HS-5 (cell line): ENCODE data around the gene AP1S2.
"Not testable (repeated sequence)": the region's sequence is repeated elsewhere in the genome, so short reads cannot be mapped to it uniquely, and the experiment has no call there.

ENCODE experiments used
- DNase-seq: peaks from one replicate; pipeline ENCODE4 v3.0.0-alpha.2; 2012; ENCODE audit warnings: low read depth

AP1S2 gene

DNA sequence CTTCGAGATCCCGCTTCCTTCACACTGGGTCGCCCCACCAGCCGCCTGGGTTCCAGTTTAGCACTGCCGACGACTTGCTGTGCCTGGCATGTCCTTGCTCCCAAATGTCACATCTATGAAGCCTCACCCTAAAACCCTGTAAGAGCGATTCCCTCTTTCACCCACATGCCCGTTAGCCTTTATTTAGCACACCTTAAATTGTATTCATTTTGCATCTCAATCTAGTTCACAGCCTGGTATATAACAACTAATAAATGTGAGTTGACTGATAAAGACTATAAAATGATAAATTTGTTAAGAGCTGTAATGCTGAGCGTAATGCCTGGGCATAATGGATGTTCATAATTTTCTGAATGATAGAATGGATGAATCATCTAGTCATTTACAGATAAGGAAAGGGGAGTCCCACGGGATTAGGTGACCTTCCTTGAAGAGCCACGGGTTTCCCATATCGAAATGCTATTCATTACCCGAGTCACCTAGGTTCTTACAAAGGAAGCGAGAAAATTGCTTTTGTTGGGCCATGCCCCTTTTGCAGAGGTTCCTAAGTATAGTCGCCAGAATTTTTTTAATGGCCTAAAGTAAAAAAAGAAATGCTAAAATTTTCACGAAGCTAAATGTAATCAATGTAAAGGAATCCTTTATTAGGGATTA is 1.1 kb upstream of the AP1S2 start:
- DNase-seq: no peak

DNA sequence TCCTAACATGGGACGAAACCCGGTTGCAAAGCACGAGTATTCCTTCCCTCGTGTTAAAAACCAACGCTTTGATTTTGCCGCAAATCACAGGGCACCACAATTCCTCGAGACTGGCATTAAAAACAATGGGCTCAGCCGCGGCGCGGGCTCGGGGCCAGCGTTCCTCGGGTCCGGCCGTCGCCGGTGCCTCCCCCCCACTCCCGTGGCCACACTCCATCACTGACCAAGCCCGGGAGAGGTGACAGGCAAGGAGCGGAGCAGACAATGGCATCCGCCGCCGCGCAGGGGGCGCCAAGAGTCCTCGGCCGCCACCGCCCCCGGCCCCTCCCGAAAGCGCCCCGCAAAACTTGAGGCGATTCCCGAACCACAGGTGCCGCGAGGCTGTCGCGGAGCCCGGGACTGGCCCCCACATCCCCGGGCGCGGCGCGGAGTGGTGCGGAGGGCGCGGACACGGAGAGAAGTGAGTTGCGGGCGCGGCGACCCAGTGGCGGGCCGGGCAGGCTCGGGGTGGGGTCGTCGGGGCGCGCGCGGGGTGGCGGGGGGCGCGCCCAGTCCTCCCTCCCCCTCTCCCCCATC is 445 bp downstream of the AP1S2 start:
- DNase-seq: no peak

DNA sequence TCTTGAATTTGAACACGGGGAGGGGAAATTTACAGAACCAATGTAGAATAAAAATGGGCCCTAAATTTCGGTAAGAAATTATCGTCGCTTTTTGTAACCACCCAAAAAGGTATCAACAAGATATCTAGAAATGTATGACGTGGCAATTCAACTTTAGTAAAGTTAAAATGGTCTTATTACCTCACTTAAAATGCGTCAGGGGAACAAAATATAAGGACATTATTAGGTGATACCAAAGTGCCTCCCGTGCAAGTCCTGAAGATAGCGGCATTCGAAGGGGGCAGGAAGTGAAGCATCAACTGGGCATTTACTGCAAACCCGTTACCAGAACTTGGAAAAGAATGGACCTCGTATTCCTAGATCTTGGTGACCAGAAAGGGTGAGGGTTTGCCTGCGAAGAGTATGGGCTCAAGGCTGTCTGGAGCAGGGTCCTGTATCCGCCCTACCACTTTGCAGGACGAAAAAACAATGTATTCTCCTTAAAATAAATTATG is 980 bp downstream of the AP1S2 start:
- DNase-seq: no peak

DNA sequence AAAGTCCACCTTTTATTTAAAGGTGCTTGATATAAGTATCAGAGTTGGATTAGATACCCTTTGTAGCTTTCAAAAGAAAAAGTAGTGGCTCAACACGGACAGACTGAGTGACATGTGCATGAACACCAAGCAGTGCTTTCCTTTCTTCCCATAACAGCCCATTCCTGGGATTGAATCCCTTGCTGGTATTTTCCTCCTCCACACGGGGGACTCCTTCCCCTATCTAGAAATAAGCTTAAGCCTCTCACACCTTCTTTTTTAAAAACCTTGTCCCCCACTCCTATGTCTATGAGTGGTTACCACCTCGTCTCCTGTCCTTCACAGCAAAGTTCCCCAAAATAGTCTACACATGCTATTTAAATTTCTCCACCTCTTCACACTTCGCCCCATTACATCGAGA is 5.1 kb downstream of the AP1S2 start:
- DNase-seq: no peak

DNA sequence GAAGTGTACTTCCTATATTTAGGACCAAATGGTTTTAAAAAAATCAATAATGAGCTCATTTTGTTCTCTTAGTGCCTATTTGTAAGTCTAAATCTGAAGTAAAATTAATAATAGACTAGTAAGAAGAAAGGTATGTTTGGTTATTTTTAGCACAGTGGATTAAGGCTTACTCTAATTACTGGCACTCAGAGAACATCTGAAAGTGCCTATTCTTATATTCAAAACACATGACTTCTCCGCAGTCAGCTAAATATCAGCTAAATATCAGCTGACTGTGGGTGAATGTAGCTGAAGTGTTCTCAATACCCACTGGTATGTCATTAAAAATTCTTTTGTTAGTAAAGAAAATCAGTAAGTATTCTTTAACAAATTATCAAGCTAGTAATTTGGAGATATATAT is 6.0 kb downstream of the AP1S2 start:
- DNase-seq: no peak

DNA sequence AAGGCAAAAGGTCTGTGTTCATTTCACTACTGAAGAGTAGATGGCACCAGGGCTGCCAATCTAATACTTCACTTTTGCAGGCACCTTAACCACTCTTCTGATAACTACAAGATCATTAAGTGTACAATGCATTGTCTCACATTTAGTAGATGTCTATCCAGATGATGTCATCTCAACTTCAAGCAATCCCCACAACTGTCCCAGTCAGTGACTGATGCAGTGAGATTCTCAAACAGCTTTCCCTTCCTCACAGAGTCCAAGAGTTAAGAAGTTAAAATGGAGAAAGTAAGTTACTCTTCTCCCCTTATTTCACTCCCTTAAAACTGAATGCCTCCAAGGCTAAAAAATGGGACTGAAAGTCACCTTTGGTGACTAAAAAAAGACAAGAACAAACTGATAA is 10.7 kb downstream of the AP1S2 start:
- DNase-seq: no peak

DNA sequence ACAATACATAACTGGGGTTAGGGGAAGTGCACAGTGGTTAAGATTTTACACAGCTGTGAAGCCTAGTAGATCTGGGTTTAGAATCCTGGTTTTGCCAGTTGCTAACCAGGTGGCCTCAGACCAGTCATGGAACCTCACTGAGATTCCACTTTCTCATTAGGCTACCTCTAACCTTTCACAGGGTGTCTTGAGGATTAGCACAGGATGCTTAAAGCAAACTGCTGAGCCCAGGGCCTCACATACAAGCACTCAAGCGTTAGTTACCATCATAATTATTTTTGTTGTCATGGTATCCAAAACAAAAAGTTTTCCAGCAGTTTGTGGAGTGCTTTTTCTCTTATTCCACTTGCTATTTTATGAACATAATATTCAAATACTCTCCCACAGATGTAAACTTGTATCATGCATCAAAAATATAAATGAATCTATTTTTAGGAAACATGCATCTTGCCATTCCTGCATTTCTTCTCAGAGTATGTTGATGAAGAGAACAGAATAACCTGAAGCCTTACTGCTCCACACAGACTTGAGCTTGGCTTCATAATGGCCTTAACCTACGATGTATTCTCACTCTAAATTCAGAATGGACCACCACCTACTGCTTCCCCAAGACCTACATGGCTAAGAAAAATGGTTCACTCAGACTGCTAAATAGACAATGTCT is 12.6 kb downstream of the AP1S2 start:
- DNase-seq: no peak

DNA sequence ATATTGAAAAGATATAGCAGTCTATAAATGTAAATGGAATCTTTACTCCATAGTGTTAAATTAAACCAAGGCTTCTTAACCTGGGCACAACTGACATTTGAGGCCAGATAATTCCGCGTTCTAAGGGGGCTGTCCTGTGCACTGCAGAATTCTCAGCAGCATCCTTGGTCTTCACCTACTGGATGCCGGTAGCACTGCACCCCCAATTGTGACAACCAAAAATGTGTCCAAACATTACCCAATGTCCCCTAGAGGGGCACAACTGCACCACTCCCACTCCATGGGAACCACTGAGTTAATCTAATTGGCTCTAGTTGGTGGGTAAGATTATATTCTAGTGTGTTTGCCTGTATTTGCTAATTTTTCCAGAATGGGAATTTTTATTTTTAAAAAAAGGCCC is 16.6 kb downstream of the AP1S2 start:
- DNase-seq: no peak

DNA sequence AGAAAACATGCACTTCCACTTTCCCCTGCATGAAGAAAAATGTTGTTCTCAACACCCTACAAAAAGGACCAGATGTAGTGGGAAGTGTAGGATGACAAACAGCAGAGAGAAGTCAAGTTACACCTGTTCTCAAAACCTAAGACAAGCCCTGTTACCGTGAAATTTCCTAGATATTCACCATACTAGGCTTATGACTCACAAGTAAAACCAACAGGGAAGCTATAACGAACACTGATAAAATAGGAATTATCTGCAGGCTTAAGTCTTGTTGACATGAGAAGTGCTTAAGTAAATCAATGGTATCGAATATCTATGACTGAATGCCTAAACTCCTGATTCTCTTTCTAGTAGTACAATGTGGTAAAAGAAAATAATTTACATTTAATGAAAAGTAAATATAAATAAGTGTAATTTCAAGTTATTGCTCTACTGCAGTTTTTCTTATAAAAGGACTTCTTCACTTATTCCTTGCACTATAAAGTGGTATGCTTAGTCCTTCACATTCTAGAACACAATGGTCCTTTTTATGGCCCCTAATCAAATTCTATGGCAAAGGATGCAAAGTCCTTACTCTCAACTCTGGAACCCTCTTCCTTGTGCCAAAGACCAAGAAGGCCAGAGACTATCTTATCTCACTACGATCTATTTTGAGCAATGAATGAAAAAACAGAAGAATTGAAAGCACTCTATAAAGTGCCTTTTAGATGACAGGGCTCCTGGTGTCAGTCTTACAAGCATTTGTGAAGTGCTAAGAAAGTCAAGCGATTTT is 19.6 kb downstream of the AP1S2 start:
- DNase-seq: no peak

DNA sequence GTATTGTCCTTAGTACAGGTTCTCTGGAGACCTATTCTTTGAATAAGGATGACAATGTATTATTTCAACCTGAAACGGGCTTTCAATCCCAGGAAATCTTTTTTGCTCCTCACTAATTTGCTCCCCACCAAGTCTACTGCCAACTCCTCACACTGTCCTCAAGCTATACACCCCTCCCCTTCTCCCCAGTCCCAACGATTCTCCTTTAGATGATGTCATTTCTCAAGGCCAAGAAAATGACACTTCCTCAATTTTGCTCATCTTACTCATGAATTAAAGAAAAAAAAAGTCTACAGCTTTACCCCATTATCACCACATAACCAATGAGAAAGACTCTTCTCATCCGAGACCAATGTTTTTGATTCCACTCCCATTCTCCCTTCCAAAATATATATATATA is 20.6 kb downstream of the AP1S2 start:
- DNase-seq: no peak

DNA sequence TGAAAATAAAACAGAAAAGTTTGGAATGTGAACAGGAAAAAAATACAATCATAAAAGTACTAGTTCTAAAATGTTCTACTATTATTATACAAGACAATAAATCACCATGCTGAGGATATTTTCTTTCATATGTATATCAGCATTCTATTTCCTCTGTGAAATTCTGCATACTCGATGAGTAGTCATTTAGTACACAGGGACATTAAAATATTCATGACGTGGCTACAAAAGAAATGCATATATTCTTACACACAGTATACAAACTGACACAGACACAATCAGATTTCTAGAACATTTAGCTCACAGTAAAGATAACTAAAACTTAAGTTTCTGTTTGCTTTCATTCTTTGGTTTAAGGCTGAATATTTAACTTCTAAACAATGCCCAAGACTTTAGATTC is 23.3 kb downstream of the AP1S2 start:
- not testable (repeated sequence) for DNase-seq

DNA sequence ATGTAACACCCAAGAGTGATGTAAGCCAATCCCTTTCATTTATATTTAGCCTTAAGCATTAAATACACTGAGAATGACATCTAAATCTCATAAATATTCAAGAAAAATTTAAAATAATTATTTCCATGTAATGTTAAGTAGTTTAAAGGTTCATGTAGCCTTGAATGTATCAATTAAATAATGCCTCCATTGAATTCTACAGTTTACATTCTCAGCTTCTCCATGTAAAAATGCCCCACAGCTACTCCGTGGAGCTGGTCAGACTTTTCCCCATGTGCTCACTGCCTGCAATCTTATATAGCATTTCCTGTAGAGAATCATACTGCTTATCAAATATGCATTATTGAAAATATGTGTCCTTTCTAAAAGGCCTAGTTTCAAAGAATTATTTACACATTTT is 25.4 kb downstream of the AP1S2 start:
- no peak for DNase-seq

DNA sequence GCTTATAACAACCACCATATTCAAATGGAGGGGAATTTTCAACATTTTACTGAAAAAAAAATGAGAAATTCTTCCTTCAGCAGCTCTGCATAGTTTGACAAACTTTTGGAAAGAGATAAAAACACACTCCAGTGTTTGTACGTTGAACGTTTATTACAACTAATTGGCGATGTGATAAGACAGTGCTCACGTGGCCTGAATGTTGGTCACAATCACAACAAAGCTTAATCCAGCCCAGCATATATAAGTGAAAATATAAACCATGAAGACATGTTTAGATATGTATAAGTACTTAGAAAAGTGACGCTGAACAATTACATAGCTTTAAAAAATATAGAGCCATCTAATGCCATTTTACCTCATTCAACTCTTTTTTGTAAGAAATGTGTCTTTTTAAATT is 28.7 kb downstream of the AP1S2 start:
- no peak for DNase-seq

DNA sequence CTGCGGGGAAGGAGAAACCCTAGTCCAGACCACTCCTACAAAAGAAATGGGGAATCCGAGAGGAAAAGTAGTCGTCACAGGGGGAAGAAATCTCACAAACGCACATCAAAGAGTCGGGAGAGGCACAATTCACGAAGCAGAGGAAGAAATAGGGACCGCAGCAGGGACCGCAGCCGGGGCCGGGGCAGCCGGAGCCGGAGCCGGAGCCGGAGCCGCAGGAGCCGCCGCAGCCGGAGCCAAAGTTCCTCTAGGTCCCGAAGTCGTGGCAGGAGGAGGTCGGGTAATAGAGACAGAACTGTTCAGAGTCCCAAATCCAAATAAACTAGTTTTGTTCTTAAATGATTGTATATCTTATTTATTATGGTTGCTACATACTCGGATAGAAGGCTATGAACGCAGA is 31.7 kb downstream of the AP1S2 start:
- no peak for DNase-seq

DNA sequence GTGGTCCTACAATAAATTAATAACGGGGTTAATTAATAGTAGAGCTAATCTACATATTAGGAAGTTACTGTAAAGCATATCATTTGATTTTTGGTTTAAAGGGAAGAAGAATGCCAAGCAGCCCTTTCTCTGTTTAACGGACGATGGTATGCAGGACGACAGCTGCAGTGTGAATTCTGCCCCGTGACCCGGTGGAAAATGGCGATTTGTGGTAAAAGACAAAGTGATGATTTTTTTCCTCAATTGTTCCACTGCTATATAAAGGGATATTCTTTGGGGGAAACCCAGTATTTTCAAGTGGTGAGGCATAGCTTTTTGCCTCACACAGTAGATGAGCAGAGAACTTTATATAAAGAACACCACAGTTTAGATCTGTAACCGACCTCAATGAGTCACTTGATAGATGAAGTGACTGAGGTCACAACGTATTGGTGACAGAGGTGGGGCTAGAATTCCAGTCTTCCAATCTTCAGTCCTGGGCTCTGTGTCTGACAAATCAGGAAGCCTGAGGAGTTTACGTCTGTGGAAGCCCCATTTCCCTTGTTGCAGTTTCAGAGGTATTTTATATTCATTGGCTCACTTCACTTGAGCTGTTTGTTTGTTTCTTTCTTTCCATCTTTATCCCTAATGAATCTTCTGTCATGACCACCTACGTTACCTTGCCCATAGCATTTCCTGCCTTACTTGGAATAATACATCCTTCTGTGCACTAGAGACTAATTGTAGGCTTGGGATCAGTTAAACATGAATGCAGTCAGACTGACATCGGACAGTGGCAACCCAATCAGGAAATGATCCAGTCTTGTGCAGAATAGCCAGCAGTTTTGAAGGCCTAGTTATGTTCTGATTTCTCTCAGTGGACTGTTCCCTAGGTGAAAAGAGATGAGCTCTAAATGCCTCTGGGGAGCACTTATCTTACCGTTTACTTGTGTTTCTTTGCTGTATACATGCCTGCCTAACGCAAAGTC is 34.2 kb downstream of the AP1S2 start:
- no peak for DNase-seq

DNA sequence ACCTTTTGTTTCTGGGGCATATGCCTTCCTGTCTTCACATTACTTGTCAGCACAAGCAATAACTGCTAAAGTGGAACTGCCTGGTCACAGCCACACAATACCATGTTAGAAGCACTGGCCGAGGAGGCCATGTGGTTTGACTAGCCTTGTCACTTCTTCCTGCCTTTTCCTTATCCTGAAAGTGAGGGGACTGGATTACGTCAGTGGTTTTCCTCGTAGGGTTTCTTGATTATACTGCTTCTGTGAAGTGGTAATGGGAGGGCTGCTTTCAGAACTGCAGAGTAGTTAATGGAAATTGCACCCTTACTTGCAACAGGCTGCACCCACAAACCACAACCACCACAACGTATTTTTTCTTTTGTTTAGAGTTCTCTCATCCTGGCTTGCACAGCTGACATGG is 37.7 kb downstream of the AP1S2 start:
- no peak for DNase-seq

DNA sequence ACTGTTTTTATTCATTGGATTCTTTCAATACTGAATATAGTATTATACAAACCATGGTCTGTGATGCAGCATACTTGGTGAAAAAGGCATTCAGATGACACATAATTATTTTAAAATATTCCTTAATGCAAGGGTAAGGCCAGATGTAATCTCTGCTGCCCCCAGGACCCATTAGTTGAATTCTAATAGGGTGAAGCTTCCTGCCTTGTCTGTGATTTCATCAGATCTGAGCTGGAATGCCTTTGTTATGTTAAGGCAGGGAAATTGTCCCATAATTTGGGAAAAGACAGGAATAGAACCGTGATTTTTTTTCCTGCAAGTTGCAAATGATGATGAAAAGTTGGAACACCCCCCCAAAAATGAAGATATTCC is 38.2 kb downstream of the AP1S2 start:
- no peak for DNase-seq

DNA sequence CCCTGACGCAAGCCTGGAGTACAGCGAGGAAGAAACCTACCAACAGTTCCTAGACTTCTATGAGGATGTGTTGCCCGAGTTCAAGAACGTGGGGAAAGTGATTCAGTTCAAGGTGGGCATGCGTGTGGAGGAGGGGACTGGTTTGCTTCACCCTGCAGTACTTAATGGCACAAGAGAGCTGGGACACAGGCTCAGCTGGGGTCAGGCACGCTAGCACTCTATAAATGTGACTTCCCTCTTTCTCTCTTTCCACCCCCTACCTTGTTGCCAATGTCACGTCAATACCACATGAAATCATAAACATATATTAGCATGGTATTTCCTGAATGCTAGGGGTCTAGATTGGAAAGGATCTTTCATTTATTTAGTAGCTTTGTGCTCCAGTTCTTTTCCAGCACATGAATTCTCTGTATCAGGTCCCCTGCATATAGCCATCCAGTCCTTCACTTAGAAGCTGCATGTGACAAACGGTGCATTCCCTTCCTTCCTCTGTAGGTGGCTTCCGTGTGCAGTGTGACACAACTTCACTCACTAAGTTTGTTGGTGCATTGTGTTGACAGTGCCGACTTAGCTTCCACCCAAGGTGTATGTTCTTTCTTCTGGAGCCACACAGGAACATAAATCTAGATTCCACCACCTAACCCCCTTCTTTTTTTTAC is 38.7 kb downstream of the AP1S2 start:
- no peak for DNase-seq

DNA sequence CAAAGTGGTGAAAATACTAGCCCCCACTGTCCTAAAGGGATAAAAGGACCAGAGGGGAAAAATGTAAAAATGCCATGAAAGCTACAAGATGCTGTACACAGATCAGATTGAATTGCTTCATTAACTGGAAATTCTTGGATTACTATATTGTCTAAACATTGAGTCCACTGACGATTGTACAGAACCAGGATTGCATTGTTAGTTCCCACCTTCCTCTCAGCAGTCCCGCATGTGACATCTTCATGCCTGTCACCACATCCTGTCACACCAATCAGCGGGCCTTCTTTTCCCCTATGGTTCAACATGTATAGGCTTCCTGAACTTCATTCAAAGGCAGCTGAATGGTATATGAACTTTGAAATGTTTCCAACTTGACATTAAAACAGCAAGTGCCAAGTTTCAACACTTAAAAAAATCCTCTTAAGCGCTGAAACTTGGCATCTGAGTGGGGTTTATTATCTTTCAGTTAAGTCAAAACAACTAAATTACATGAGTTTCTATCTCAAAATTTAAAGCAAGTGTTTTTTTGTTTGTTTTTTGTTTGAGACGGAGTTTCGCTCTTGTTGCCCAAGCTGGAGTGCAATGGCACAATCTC is 39.7 kb downstream of the AP1S2 start:
- DNase-seq: no peak

DNA sequence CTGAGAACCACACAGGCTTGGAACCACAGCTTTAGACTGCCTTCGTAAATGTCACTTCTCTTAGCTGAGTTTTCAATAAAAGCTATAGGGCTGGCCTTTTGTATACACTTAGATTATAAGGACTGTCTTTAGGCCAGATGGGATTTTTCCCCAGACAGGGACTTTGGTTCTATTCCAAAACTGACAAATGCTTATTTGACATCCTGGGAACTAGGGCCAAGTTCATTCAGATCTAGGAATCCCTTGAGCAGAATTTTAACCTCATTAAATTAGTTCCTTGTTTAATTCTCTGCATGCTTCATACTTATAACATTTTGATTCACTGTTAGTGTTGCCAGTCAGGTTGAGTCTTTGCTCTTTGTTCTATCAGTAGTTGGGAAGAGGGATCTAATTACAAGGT is 41.2 kb downstream of the AP1S2 start:
- no peak for DNase-seq
